H1 (cell line): ENCODE measurements around the gene C7orf25. TPM values are rescaled to one million over a fixed set of nuclear protein-coding genes. Genes with fewer than 3 reads are reported as not detected.

Source experiments
- CTCF ChIA-PET: fragments of 300-600 bp; sonication (Branson Sonifier 250); formaldehyde crosslinking; loops from one replicate; lab custom pipeline; 2021; ENCODE audit not compliant: partially characterized antibody; lab: Charles Lee
- POLR2A ChIA-PET: fragments of 300-600 bp; sonication (Branson Sonifier 250); formaldehyde crosslinking; loops from one replicate; lab custom pipeline; 2021; ENCODE audit warnings: inconsistent platforms; ENCODE audit not compliant: partially characterized antibody; lab: Charles Lee
- DNase-seq, 2 experiments: peaks; one replicate each; pipeline versions ENCODE4 v3.0.0 to v3.0.0-alpha.2; 2010 to 2022; ENCODE audit warnings: low spot score in 2 of 2, low read depth in 1 of 2, mixed read lengths in 1 of 2
- FAIRE-seq: peaks from 2 replicates; lab custom pipeline; 2011; peaks lifted over from hg19 to GRCh38; lab: Jason Lieb, UNC
- H2AFZ ChIP-seq: 2 replicates; pipeline ENCODE4 v1.8.1; 2012; ENCODE audit warnings: low read length, inconsistent platforms
- H2AK5ac ChIP-seq: 2 replicates; pipeline ENCODE4 v1.6.1; 2013; ENCODE audit warnings: low read depth, low read length
- H2BK120ac ChIP-seq: replicated peaks from 2 replicates; pipeline ENCODE3; 2013; ENCODE audit warnings: low read depth, low read length, inconsistent platforms
- H2BK12ac ChIP-seq: 2 replicates; pipeline ENCODE4 v1.6.1; 2013; ENCODE audit warnings: low read depth, low read length
- H2BK15ac ChIP-seq: 2 replicates; pipeline ENCODE4 v1.6.1; 2013; ENCODE audit warnings: low read length
- H2BK20ac ChIP-seq: 2 replicates; pipeline ENCODE4 v1.6.1; 2013; ENCODE audit warnings: low read length
- H2BK5ac ChIP-seq: 2 replicates; pipeline ENCODE4 v1.6.1; 2013; ENCODE audit warnings: low read depth, low read length
- H3K14ac ChIP-seq: 2 replicates; pipeline ENCODE4 v1.6.1; 2013; ENCODE audit warnings: inconsistent platforms; ENCODE audit not compliant: insufficient read length
- H3K18ac ChIP-seq: 2 replicates; pipeline ENCODE4 v1.6.1; 2013; ENCODE audit warnings: low read length; ENCODE audit errors: extremely low read depth
- H3K23ac ChIP-seq: 2 replicates; pipeline ENCODE4 v1.6.1; 2013; ENCODE audit warnings: inconsistent platforms; ENCODE audit not compliant: insufficient read length
- H3K23me2 ChIP-seq: 2 replicates; pipeline ENCODE4 v1.6.1; 2013; ENCODE audit warnings: low read depth, low read length
- H3K27ac ChIP-seq: 2 replicates; pipeline ENCODE4 v1.6.1; 2011; ENCODE audit warnings: low read depth, low read length, inconsistent platforms
- H3K27me3 ChIP-seq, 4 experiments: replicated peaks in 1 of 4; 1 replicate in 1 of 4; 2 replicates in 3 of 4; pipeline versions ENCODE4 v1.6.1 to v1.8.1; 2011 to 2013; ENCODE audit warnings: low read length in 3 of 4, mild to moderate bottlenecking in 3 of 4, inconsistent platforms in 2 of 4, mixed read lengths in 2 of 4, moderate library complexity in 1 of 4; ENCODE audit not compliant: control insufficient read depth in 3 of 4, insufficient read depth in 3 of 4; ENCODE audit errors: extremely low read depth in 1 of 4
- H3K36me3 ChIP-seq, 4 experiments: 2 replicates each; pipeline versions ENCODE4 v1.6.1 to v1.8.1; 2011 to 2013; ENCODE audit warnings: mild to moderate bottlenecking in 4 of 4, low read length in 3 of 4, moderate library complexity in 2 of 4, control low read depth in 1 of 4, inconsistent platforms in 1 of 4; ENCODE audit not compliant: insufficient read depth in 4 of 4, control insufficient read depth in 2 of 4
- H3K4ac ChIP-seq: replicated peaks from 2 replicates; pipeline ENCODE3; 2013; ENCODE audit warnings: low read length, low read depth, mixed read lengths, inconsistent platforms; ENCODE audit not compliant: insufficient read length
- H3K4me1 ChIP-seq, 4 experiments: replicated peaks in 1 of 4; 1 replicate in 1 of 4; 2 replicates in 3 of 4; pipeline versions ENCODE4 v1.6.1 to v1.8.1; 2011 to 2013; ENCODE audit warnings: low read length in 3 of 4, inconsistent platforms in 2 of 4, mixed read lengths in 1 of 4; ENCODE audit not compliant: insufficient read depth in 4 of 4, control insufficient read depth in 3 of 4
- H3K4me2 ChIP-seq, 2 experiments: 2 replicates each; pipeline versions ENCODE4 v1.6.1 to v1.8.1; 2011 to 2013; ENCODE audit warnings: low read depth in 2 of 2, low read length in 2 of 2, control low read depth in 1 of 2, inconsistent platforms in 1 of 2, mild to moderate bottlenecking in 1 of 2; ENCODE audit not compliant: insufficient read depth in 1 of 2
- H3K4me3 ChIP-seq, 4 experiments: fragments of 200-600, 300-600 bp in 1 of 4; sonication (generic), shearing (Covaris generic), sonication (Bioruptor Twin) in 1 of 4; 2 replicates each; pipeline versions ENCODE4 v1.5.1 to v1.8.1; 2011 to 2016; ENCODE audit warnings: low read length in 4 of 4, low read depth in 3 of 4, control low read depth in 2 of 4, inconsistent platforms in 2 of 4, mild to moderate bottlenecking in 2 of 4, mixed read lengths in 1 of 4, moderate library complexity in 1 of 4; ENCODE audit not compliant: insufficient read depth in 2 of 4; ENCODE audit errors: extremely low read depth in 1 of 4
- H3K56ac ChIP-seq: replicated peaks from 2 replicates; pipeline ENCODE3; 2013; ENCODE audit warnings: low read depth, mild to moderate bottlenecking, mixed read lengths, low read length, inconsistent platforms; ENCODE audit not compliant: insufficient read length
- H3K79me1 ChIP-seq: 2 replicates; pipeline ENCODE4 v1.6.1; 2013; ENCODE audit warnings: low read depth, low read length, control low read depth
- H3K79me2 ChIP-seq, 2 experiments: 2 replicates each; pipeline versions ENCODE4 v1.6.1 to v1.8.1; 2012 to 2013; ENCODE audit warnings: low read length in 2 of 2, mild to moderate bottlenecking in 2 of 2, inconsistent platforms in 1 of 2; ENCODE audit not compliant: insufficient read depth in 2 of 2, control insufficient read depth in 1 of 2
- H3K9ac ChIP-seq, 4 experiments: replicated peaks in 1 of 4; 1 replicate in 1 of 4; 2 replicates in 3 of 4; pipeline versions ENCODE4 v1.6.1 to v1.8.1; 2011 to 2013; ENCODE audit warnings: low read depth in 3 of 4, low read length in 3 of 4, control low read depth in 2 of 4, mild to moderate bottlenecking in 2 of 4, moderate library complexity in 2 of 4, inconsistent platforms in 1 of 4; ENCODE audit errors: extremely low read depth in 1 of 4
- H3K9me3 ChIP-seq, 2 experiments: 2 replicates each; pipeline versions ENCODE4 v1.6.1 to v1.8.1; 2012 to 2013; ENCODE audit warnings: mild to moderate bottlenecking in 2 of 2, moderate library complexity in 2 of 2, control low read depth in 1 of 2, inconsistent platforms in 1 of 2, low read depth in 1 of 2, low read length in 1 of 2, mixed read lengths in 1 of 2; ENCODE audit not compliant: insufficient read depth in 2 of 2
- H4K20me1 ChIP-seq, 2 experiments: replicated peaks in 1 of 2; 2 replicates each; pipeline versions ENCODE3 to v1.8.1; 2011 to 2013; ENCODE audit warnings: inconsistent platforms in 2 of 2, low read length in 2 of 2, mild to moderate bottlenecking in 1 of 2; ENCODE audit not compliant: insufficient read depth in 2 of 2, control insufficient read depth in 1 of 2
- H4K5ac ChIP-seq: 2 replicates; pipeline ENCODE4 v1.6.1; 2013; ENCODE audit warnings: low read length, low read depth, mixed read lengths, inconsistent platforms; ENCODE audit not compliant: insufficient read length
- H4K8ac ChIP-seq: 2 replicates; pipeline ENCODE4 v1.8.0; 2013; ENCODE audit warnings: mild to moderate bottlenecking, moderate library complexity, low read length, inconsistent platforms; ENCODE audit not compliant: insufficient read depth; ENCODE audit errors: extremely low read depth
- H4K91ac ChIP-seq: replicated peaks from 2 replicates; pipeline ENCODE3; 2013; ENCODE audit warnings: low read length, mixed read lengths, inconsistent platforms; ENCODE audit not compliant: insufficient read length
- BCL11A ChIP-seq, 2 experiments: IDR thresholded peaks; one replicate each; pipeline ENCODE4 v1.6.1; 2011; ENCODE audit warnings: low read depth in 2 of 2, low read length in 2 of 2, mild to moderate bottlenecking in 2 of 2
- CHD2 ChIP-seq: IDR thresholded peaks from 2 replicates; pipeline ENCODE4 v1.6.1; 2012; ENCODE audit warnings: low read length, improper control_type of control experiment
- CTBP2 ChIP-seq: IDR thresholded peaks from 2 replicates; pipeline ENCODE4 v1.7.0; 2011; ENCODE audit warnings: borderline replicate concordance, mild to moderate bottlenecking, moderate library complexity, mixed read lengths, low read length; ENCODE audit not compliant: insufficient read depth, insufficient read length
- FOSL1 ChIP-seq: IDR thresholded peaks from 2 replicates; pipeline ENCODE4 v1.6.1; 2011; ENCODE audit warnings: mild to moderate bottlenecking, low read depth, low read length, moderate library complexity; ENCODE audit not compliant: insufficient read depth
- JUND ChIP-seq: IDR thresholded peaks from 2 replicates; pipeline ENCODE4 v1.6.1; 2011; ENCODE audit warnings: mild to moderate bottlenecking, improper control_type of control experiment, low read length
- MAFK ChIP-seq: IDR thresholded peaks from 2 replicates; pipeline ENCODE4 v1.6.1; 2012; ENCODE audit warnings: low read depth, mild to moderate bottlenecking, improper control_type of control experiment, low read length
- SIRT6 ChIP-seq: IDR thresholded peaks from one replicate; pipeline ENCODE4 v1.7.1; 2012; ENCODE audit warnings: low read length, inconsistent platforms
- TBP ChIP-seq: IDR thresholded peaks from 2 replicates; pipeline ENCODE4 v1.6.1; 2011; ENCODE audit warnings: low read depth, low read length, improper control_type of control experiment
- TCF12 ChIP-seq: IDR thresholded peaks from 2 replicates; pipeline ENCODE4 v1.6.1; 2011; ENCODE audit warnings: low read depth, mild to moderate bottlenecking, low read length
- WGBS, 2 experiments: shearing (Covaris generic) in 1 of 2; methylation state at CpG; one replicate each; pipeline versions ENCODE4 v1.1.6 to v1.1.7; 2013 to 2015; ENCODE audit warnings: low lambda C conversion rate in 2 of 2, mixed read lengths in 2 of 2, inconsistent platforms in 1 of 2, low coverage in 1 of 2, missing lambda C conversion rate in 1 of 2; ENCODE audit not compliant: insufficient replicate concordance in 2 of 2, insufficient coverage in 1 of 2, insufficient read length in 1 of 2; ENCODE audit errors: extremely low coverage in 1 of 2, missing lambda C conversion rate in 1 of 2; 5-methylcytosine and 5-hydroxymethylcytosine counted together
- polyA plus RNA-seq, 7 experiments: library from polyadenylated mRNA; depleted of rRNA in 3 of 7; stranded (reverse) in 5 of 7; unstranded in 2 of 7; fragments of >200 nt in 5 of 7; fragments of 200-250 nt in 2 of 7; gene quantifications; 1 replicate in 5 of 7; 2 replicates in 1 of 7; 4 replicates in 1 of 7; pipeline versions ENCODE4 v1.2.1 to v1.2.3, GENCODE V29; 2011 to 2013; ENCODE audit warnings: missing spikeins in 2 of 7, mixed read lengths in 2 of 7
- total RNA-seq: library from RNA; stranded (reverse); fragmentation: NEBNext Ultra II Directional; extraction: Animal tissue kit (Norgen Biotek cat#: 25700); gene quantifications from 2 replicates; pipeline ENCODE4 v1.2.1, GENCODE V29; 2021

C7orf25 gene
- total and polyA plus RNA-seq, 2 of the 8 experiments (the other 6 are each of a cell fraction or from before 2014, with no cell fraction given): 0.70 to 4.5 TPM

DNA sequence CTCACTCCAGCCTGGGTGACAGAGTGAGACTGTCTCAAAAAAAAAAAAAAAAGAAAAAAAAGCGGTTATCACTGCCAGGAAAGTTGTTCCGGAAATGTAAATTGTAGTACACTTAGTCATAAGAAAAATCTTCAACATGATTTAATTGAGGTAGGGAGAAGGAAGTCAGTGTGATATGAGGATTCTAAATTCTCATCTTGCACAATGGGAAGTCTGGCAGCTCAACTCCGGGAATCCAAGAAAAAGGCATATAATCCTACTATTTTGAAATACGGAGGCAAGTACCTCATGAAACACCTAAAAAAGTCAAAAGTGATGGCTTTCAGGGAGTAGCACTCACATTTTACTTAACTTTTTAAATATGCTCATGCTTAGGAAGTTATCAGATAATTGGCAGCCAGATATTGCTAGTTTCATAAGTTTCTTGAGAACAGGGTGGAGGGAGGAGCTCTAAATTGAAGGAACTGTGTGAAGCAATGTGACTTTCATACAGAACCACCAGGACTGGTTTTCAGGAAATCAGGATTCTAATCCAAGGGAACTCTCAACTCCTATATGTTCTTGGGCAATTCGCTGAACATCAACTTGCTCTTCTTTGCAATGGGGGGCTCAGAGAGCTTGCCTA, 2.7 kb upstream of the C7orf25 start:
- Histone ChIP-seq H4K20me1 (peaks cover 0 to 1% of the 10 kb centered on the region in 2 experiments), H3K27me3 (no peaks in the 10 kb centered on the region), H4K5ac (no peak overlapping the region), H4K91ac (no peak overlapping the region), H2BK5ac (no peak overlapping the region), H4K8ac (no peak overlapping the region), H3K79me2 (peaks cover 0 to 10% of the 10 kb centered on the region in 2 experiments; a peak in 2 of 4 replicates), H3K27ac (no peak overlapping the region), H3K9ac (no peak overlapping the region), H2BK15ac (no peak overlapping the region), H3K4me3 (no peak overlapping the region), H3K23ac (no peak overlapping the region), H3K4me1 (peaks cover 2 to 11% (median 5%) of the 10 kb centered on the region in 4 experiments; a peak in 6 of 7 replicates), H2AK5ac (no peak overlapping the region), H3K14ac (no peak overlapping the region), H3K36me3 (peaks cover 2 to 47% (median 21%) of the 10 kb centered on the region in 4 experiments; a peak in 6 of 8 replicates), H2AFZ (no peak overlapping the region), H3K9me3 (no peaks in the 10 kb centered on the region), H2BK20ac (no peak overlapping the region), H3K4me2 (no peak overlapping the region), H3K23me2 (peaks cover 2% of the 10 kb centered on the region; the same call in 1 of the 2 replicates), H3K56ac (no peak overlapping the region), H3K4ac (no peak overlapping the region), H3K79me1 (peaks cover 4% of the 10 kb centered on the region; the same call in 1 of the 2 replicates), H2BK12ac (no peak overlapping the region), H3K18ac (no peak overlapping the region), H2BK120ac (no peak overlapping the region)
- FAIRE-seq: no peak
- ChIA-PET CTCF (interaction anchor here (1.2 kb wide), 1 partner anchor 296 kb away, joined by 3 read pairs; no protein-coding TSS in a partner anchor), POLR2A (interaction anchor here (0.7 to 9.1 kb wide), 2 partner anchors 13 to 372 kb away, joined by 3 to 112 read pairs; partner anchors contain the start of genes MRPL32 and PSMA2)
- WGBS, 2 experiments: 92% methylated on average over 3 of the region's 5 CpGs; no CpG with 5 or more reads in 1 of the 2 experiments
- DNase-seq: no peak
- TF ChIP-seq BCL11A (IDR thresholded peaks at IDR 0.05; ENCODE audit: low read depth in 2 of 2, low read length in 2 of 2): no peak
- TF ChIP-seq MAFK: no peak
- TF ChIP-seq TBP: no peak
- TF ChIP-seq TCF12: no peak
- TF ChIP-seq FOSL1: no peak
- no peak for TF ChIP-seq CHD2
- no peak for TF ChIP-seq CTBP2
- TF ChIP-seq SIRT6: no peak
- TF ChIP-seq JUND: no peak
